Breast epithelium (tissue), 3 donors: ENCODE results near the gene ITGB8.

Experiments
- POLR2A ChIP-seq: fragments of 450-650 bp; IDR thresholded peaks from one replicate; pipeline ENCODE4 v1.6.1; 2016; ENCODE audit warnings: antibody characterized with exemption, mild to moderate bottlenecking, moderate library complexity
- TF ChIP-seq, protein P1 (sequence below), 3 donors: fragments of 450-650 bp; IDR thresholded peaks; one replicate each; pipeline ENCODE4 v1.5.1; 2016 to 2017; ENCODE audit warnings: antibody characterized with exemption in 3 of 3, mild to moderate bottlenecking in 3 of 3, moderate library complexity in 3 of 3

DNA sequence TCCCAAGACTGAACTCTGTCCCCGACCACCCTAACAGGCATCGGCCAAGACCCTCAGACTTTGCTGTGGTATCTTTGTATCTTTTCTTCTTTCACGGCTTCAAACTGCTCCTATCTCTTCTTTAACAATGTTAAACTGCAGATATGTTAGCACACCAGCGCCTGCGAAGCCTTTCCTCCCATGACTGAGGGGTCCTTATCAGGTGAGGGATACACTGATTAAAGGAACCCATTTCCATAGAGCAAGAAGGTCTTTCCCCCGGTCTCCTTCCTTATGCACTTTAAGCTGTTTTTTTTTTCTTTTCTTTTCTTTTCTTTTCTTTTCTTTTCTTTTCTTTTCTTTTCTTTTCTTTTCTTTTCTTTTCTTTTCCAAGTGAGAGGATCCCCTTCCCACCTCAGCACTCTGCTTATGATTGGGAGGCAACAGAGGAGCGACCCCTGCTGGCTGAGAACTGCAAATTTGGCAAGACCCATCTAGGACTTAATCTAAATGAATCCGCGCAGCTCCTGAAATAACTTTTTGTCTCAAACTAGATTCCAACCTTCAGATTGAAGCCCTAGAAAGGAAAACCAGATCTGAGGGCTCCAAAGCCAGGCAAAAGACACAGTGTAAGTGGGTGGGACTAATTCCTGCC is 109.9 kb downstream of the ITGB8 start:
- TF ChIP-seq, protein P1, sequence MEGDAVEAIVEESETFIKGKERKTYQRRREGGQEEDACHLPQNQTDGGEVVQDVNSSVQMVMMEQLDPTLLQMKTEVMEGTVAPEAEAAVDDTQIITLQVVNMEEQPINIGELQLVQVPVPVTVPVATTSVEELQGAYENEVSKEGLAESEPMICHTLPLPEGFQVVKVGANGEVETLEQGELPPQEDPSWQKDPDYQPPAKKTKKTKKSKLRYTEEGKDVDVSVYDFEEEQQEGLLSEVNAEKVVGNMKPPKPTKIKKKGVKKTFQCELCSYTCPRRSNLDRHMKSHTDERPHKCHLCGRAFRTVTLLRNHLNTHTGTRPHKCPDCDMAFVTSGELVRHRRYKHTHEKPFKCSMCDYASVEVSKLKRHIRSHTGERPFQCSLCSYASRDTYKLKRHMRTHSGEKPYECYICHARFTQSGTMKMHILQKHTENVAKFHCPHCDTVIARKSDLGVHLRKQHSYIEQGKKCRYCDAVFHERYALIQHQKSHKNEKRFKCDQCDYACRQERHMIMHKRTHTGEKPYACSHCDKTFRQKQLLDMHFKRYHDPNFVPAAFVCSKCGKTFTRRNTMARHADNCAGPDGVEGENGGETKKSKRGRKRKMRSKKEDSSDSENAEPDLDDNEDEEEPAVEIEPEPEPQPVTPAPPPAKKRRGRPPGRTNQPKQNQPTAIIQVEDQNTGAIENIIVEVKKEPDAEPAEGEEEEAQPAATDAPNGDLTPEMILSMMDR (IDR thresholded peaks at IDR 0.05): peak in 1 of 3 donors; percentile 9
- no peak for TF ChIP-seq POLR2A
